COLO668 (cell line): ENCODE measurements around the gene BTRC.

Experiments used
- DNase-seq: peaks from one replicate; lab custom pipeline; 2025; ENCODE audit not compliant: unreplicated experiment; lab: John Stamatoyannopoulos, UW

BTRC gene

GRCh38 chr10:101564490-101564991, 210.6 kb downstream of the BTRC start:
- DNase-seq, result no peak

GRCh38 chr10:101565370-101565900, 211.5 kb downstream of the BTRC start:
- no peak for DNase-seq

DNA sequence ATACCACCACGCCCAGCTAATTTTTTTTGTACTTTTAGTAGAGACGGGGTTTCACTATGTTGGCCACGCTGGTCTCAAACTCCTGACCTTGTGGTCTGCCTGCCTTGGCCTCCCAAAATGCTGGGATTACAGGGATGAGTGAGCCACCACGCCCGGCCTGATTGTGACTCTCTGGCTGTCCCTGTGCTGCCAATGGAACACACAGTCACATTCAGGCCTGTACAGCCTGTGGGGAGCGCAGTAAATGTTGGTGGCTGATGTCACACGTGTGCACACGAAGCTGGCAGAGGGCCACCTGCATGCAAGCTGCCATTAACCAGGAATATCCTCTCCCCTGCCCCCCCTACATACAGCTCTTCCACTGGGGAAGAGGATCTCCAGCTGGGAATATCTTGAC, 212.0 kb downstream of the BTRC start:
- DNase-seq, result peak; percentile 53

- peak; percentile 65 for DNase-seq
Measured at GRCh38 chr10:101566333-101567164, 212.6 kb downstream of the BTRC start.

GRCh38 chr10:101567165-101568006, 213.4 kb downstream of the BTRC start:
- DNase-seq, result no peak

GRCh38 chr10:101568054-101568745, 214.2 kb downstream of the BTRC start:
- no peak for DNase-seq

DNA sequence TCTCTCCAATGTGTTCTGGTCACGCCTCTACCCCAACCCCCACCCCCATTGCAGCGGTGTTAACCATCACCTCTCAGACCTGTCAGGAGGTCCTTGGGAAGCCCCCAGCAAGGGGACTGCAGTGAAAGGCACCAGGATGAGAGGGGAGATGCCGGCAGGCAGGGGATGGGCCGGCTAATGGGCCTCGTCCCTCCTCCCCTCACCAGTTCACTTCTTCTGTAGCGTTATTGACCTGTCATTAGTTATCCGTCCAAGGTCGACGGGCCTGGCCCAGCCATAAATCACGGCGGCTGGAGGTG, 215.3 kb downstream of the BTRC start:
- DNase-seq, result no peak

DNA sequence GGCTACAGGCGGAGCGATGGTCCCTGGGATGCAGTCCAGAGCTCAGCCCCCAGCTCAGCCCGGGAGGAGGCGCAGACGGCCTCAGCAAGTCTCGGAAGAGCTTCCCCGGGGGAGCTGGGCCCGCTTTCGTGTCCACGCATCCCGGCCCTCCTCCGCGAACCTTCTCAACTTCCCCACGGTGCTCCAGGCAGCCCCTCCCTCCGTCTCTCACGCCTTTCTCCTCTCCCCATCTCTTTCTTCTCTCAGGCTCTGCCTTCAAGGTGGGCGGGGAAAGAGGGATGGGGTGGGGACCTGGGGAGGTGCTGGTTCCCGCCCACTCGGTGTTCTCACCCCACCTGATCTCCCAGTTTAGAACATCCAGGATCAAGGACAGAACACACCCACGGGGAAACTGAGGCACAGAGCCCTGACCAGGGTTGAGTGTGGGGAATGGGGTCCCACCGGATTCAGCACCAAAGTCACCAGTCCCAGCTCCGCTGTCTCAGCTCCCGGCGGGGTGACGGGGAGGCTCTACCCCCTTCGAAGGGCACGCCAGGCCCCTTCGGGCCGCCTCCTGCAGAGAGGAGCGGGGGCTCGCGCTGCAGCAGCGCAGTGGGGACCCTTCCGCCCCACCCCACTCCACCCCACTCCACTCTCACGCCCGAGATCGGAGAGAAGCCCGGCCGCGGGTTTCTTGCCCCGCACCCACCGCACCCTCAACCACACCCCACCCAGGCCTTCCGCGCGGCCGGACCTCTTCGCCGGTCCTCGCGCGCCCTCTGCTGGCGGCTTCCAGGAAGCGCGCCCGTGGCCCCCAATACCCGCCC, 215.9 kb downstream of the BTRC start:
- DNase-seq, result peak; percentile 69

- peak; percentile 30 for DNase-seq
Measured at GRCh38 chr10:101570428-101571270, 216.7 kb downstream of the BTRC start.

GRCh38 chr10:101571271-101571925, 217.4 kb downstream of the BTRC start:
- no peak for DNase-seq

DNA sequence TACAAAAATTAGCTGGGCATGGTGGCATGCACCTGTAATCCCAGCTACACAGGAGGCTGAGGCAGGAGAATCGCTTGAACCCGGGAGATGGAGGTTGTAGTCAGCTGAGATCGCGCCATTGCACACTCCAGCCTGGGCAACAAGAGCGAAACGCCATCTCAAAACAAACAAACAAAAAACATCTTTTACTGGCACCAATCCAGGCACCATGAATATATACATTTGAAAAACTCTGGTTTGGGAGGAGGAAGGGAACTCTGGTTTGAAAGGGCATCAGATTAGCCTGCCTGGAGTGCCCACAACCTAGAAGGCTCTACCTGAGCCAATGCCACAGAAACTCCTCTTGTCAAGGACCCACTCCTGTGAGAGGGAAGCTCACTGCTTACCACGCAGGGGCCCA, 218.2 kb downstream of the BTRC start:
- DNase-seq, result no peak

DNA sequence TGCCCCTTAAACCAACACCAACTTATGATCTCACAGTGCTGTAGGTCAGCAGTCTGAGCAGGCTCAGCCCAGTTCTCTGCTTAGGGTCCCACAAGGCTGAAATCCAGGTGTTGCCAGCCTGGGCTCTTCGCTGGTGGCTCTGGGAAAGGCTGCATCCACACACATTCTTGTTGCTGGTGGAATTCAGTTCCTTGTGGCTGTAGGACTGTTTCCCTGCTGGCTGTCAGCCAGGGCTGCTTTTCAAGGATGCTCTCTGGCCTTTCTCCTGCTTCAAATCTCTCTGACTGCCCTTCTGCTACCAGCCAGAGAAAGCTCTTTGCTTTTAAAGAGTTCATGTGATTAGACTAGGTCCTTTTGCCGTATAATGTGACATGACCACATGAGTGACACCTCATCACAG, 218.8 kb downstream of the BTRC start:
- DNase-seq, result no peak

GRCh38 chr10:101573885-101574753, 220.2 kb downstream of the BTRC start:
- no peak for DNase-seq

GRCh38 chr10:101575091-101575490, 221.1 kb downstream of the BTRC start:
- no peak for DNase-seq

GRCh38 chr10:101575580-101576210, 221.7 kb downstream of the BTRC start:
- no peak for DNase-seq

DNA sequence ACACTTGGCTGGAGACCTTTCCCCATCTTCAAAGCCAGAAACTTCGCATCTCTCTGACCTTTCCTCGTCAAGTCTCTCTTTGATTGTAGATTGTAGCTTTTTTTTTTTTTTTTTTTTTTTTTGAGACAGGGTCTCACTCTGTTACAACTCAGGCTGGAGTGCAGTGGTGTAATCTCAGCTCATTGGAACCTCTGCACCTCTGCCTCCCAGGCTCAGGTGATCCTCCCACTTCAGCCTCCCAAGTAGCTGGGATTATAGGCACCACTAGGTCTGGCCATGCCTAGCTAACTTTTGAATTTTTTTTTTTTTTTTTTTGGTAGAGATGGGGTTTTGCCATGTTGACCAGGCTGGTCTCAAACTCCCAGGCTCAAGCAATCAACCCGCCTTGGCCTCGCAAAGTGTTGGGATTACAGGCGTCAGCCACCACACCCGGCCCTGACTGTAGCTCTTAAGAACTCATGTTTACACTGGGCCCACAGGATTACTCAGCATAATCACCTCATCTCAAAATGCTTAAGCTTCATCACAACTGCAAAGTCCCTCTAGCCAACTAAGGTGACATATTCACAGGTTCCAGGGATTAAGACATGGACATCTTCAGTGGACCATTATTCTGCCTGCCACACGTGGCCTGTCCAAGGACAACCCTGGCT, 222.4 kb downstream of the BTRC start:
- no peak for DNase-seq
